ENCODE results near the gene KRABD2.
"Not testable (repeated sequence)": the region's sequence is repeated elsewhere in the genome, so short reads cannot be mapped to it uniquely, and the experiment has no call there.

The KRABD2 gene

DNA sequence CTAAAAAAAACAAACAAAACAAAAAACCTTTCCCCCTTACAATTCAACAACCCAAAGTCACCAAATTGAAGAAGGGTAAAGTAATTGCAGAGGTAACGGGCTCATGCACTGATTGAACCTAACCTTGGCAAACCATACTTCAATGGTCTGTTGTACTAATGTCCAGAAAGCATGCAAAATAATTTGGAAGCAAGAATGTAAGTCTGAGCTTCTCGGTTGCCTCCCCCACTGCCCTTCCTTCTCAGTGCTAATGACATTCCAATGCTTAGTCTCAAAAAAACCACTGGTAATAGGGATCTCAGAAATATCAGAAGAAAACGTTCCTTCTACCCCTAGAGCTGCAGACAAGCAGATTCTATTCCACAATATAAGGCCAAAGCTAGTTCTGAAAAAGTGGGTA lies 15.8 kb downstream of the KRABD2 start:
- no peak for DNase-seq (ENCODE audit: low read depth)

DNA sequence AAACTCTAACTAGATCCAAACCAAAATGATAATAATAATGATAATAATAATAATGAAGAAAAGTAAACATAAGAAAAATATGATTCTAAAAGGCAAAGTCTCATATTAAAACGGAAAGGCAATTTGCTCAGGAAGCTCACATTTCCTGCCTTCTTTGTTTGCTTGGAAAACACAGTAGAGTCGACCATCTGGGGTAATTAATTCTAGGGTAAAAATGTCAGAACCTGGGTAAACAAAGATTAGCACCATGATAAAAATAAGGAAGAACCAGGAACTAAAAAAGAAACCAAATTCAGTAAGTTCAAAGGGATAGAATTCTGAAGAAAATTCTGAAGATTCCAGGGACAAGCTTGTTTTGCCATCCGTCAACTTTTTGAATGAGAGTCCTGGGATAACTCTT lies 16.2 kb downstream of the KRABD2 start:
- DNase-seq (ENCODE audit: low read depth), result no peak

DNA sequence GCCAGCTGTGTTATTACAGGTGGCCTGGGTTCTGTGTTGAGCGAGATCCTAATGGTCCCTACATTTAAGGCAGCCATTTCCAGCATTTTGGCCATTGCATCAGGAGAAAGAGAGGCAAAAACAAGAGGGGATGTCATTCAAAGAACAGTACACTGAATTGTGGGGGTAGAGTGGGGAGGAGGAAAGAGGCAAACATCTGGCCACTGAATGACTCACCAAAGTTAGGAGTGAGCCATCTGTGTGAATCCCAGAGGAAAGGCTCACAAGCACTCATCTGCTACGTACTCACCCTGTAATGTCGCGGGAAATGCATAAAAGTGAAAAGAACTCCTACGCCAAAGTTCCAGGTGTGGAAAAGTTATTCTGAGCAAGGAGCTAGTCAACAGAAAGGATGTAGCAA lies 16.7 kb downstream of the KRABD2 start:
- DNase-seq (ENCODE audit: low read depth), result peak; percentile 28

DNA sequence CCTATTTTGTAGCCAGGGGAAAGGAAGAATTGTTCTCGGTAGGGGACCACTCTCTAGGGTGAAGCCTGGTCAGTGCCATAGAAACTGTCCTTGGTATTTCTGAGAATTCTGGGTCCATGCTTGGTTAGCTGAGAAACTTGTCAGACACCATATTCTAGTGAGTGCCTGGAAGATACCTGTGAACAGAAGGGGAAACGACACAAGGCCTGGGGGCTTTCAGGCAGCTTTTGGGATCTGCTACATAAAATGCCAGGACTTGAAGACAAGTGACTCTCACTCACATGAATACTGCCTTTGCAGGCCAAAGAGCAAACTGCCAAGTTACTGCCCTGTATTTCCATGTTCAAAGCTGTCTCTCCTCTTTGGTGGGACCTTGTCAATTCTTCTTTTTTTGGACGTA lies 18.6 kb downstream of the KRABD2 start:
- DNase-seq (ENCODE audit: low read depth), result no peak

DNA sequence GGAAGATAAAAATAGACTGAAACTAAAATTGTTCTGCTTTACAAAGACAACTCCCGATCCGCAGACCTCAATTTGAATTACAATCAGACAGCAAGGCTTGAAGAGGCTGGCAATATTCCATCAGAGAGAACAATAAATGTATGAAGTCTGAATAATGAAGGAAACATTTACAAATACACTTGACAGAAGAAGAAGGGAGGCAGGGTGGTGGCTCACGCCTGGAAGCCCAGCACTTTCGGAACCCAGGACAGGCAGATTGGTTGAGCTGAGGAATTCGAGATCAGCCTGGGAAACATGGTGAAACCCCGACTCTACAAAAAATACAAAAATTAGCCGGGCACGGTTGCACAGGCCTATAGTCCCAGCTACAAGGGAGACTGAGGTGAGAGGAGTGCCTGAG lies 22.3 kb downstream of the KRABD2 start:
- no peak for DNase-seq (ENCODE audit: low read depth)

DNA sequence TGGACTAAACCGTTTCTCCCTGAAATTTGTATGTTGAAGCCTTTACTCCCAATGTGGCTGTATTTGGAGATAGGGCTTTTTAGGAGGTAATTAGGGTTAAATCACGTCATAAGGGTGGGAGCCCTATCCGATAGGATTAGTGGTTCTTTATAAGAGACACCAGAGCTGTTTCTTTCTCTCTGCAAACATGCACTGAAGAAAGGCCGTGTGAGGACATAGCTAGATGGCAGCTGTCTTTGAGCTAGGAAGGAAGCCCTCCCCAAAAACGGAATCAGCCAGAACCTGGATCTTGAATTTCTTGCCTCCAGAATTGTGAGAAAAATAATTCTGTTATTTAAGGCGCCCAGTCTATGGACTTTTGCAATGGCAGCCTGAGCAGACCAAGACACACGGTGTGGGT lies 22.8 kb downstream of the KRABD2 start:
- no peak for DNase-seq (ENCODE audit: low read depth)

DNA sequence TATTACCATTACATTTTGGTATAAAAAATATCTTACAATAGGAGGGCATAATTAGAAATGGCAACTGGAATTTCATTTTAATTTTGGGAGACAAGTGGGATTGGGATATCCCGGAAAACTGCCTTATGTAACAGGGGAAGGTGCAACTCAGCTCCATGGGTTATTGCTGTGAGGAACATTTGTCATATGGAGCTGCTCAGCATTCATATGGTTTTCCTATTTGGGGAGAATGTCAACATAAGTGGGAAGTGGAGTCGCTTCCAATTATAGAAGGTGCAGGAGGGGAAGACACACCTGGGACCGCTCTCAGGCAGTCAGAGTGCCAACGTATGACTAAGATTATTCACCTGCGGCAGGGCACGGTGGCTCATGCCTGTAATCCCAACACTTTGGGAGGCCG lies 26.2 kb downstream of the KRABD2 start:
- DNase-seq (ENCODE audit: low read depth), result no peak

DNA sequence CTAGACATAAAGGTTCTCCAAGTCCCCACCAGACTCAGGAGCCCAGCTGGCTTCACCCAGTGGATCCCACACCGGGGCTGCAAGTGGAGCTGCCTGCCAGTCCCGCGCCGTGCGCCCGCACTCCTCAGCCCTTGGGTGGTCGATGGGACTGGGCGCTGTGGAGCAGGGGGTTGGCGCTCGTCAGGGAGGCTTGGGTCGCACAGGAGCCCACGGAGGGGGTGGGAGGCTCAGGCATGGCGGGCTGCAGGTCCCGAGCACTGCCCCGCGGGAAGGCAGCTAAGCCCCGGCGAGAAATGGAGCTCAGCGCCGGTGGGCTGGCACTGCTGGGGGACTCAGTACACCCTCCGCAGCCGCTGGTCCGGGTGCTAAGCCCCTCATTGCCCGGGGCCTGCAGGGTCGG lies 29.5 kb downstream of the KRABD2 start:
- not testable (repeated sequence) for DNase-seq (ENCODE audit: low read depth)

DNA sequence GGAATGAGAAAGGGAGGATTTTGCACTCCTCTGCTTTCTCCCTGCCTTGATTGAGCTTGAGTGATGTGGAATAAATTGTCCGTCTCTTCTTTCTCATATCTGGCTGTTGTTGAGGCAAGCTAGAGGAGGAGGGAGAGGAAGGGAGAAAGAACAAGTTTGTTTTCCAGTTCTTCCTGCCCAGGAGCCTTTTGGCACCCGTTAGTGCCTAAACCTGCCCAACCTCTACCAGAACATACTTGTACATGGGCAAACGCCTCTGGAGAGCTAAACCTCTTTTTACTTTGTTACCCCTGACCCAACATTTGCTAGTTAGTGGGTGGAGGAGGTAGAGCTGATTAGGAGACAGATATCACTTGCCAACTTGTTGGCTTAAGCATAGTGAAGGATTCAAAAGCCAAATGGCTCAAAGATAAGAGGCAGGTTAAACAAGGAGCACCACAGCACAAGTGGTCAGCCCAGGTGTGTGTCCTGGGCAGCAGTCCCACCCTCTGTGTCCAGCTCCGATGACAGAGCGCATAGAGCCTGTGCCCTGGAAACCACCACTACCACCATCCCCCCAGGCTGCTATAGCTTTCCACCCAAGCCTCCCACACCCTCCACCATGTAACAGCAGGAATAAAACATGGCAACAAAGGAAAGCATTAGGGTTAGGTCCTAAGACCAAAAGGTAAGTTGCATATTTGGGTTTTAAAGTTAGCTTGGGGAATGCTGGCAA lies 30.4 kb downstream of the KRABD2 start:
- DNase-seq (ENCODE audit: low read depth), result no peak

DNA sequence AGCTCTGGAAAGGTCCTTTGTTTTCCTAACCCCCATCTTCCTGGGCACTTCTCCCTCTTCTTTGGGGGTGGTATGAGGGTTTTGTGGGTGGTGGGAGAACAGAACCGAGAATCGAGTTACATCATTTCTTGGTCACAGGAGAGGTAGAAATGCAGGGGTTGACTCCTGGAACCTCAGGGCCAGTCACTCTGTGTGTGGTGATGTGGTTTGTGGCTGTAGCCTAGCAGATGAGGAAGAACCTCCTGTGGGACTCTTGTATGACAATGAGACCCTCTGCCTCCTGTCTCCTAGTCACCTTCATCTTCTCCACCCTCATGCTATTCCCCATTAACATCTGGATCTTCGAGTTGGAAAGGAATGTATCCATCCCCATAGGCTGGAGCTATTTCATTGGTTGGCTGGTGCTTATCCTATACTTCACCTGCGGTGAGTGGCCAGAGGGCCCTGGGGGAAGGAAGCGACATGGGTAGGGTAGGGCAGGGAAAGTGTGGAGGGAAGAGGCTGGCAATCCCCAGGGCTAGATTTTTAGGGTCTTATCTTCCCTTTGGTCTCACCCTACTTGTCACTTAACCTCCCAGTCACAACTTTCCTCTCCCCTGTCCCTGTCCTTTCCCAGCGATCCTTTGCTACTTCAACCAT lies 31.3 kb downstream of the KRABD2 start:
- no peak for DNase-seq (ENCODE audit: low read depth)

DNA sequence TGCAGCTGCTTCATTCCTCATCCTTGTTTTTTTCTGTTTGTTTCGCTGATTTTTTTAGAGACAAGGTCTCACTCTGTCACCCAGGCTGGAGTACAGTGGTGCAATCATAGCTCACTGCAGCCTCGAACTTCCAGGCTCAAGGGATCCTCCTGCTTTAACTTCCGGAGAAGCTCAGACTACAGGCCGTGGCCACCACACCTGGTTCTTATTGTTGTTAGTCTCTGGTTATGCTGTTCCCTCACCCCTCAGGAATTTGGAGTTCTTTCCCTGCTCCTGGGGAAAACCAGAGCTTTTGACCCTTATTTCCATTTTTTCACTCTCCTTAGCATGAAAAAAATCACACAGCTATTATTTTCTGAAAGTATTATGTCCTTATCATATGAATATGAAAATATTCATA lies 35.0 kb downstream of the KRABD2 start:
- DNase-seq (ENCODE audit: low read depth), result no peak

DNA sequence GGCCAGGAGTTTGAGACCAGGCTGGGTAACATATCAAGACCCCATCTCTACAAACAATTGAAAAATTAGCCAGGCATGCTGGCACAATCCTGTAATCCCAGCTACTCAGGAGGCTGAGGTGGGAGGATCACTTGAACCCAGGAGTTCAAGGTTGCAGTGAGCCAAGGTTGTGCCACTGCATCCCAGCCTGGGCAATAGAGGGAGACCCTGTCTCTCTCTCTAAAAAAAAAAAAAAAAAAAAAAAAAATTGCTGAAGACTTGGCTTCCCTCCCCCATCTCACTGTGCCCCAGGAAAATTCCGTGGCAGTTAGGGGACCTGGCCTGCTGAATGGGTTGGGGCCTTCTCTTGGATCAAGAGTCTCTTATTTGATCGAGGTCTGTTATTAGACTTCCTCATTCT lies 37.0 kb downstream of the KRABD2 start, which contains the start of gene ODF4:
Gene ODF4 (plus strand): TSS at position 301 of the 400 bp plus-strand sequence. CDS start 212 bp downstream, outside the sequence.
- DNase-seq (ENCODE audit: low read depth), result no peak

DNA sequence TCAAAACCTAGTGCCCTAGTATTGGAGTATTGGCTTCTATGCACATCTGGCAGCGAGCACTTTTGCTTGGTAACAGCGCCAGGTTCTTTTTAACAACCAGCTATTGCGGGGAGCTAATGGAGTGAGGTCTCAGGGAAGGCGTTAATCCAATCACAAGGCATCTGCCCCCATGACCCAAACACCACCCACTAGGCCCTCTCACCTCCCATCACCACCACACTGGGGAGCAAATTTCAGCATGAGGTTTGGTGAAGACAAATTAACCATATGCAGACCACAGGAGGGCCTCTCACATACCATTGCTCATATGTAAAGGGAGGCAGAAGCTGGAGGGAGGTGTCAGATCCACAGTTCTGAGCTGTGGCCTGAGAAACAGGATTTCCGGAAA lies 37.8 kb downstream of the KRABD2 start:
- DNase-seq (ENCODE audit: low read depth), result no peak

DNA sequence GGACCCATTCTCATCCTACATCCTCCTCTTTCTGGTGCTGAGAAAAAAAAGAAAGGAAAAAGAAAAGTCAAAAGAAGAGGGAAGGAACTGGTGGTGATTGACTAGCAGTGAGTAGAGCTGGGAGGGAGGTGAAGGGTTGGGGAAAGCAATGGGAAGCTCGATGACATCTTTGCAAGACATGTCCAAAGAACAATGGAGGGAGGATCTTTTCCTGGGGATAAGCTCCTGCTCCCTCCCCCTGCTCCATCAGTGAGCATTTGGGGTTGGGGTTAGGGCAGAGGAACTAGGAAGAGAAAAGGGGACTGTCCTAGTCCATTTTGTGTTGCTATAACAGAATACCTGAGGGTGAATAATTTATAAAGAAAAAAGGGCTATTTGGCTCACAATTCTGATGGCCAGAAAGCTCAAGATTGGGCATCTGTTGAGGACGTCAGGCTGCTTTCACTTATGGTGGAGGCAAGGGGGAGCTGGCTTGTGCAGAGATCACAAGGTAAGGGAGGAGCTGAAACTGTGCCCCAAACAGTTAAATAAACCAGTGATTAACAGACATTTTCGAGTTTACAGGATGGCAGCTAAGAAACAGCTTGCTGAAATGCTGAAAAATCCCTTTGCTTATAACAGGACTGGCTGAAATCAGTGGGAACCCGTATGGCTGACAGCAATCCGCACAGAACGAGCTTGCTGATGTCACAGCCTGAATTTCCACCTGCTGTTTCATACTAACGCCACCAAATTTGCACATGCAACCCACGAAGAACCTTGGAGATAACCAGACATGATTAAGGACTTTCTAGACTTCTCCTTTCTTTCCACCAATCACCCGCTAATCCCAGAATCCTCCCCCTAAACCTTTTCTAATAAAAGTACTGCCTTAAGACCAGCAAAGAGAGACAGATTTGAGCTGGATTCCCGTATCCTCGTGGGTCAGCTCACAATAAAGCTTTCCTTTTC lies 38.4 kb downstream of the KRABD2 start:
- no peak for DNase-seq (ENCODE audit: low read depth)

DNA sequence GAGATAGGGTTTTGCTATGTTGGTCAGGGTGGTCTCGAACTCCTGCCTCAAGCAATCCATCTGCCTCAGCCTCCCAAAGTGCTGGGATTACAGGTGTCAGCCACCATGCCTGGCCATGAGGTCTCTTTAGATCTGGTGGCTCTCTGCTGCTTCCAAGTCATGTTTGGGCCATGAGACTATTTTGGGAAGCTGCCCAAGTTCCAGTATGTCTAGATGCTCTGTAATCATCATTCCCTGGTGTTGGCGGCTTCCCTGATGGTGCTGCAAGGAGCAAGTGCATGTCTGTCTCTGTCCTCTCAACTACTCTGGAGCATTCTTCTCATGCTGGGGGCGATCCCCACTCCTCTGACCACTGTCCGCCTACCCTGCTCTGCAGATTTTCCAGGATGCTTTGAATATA lies 43.2 kb downstream of the KRABD2 start:
- no peak for DNase-seq (ENCODE audit: low read depth)

DNA sequence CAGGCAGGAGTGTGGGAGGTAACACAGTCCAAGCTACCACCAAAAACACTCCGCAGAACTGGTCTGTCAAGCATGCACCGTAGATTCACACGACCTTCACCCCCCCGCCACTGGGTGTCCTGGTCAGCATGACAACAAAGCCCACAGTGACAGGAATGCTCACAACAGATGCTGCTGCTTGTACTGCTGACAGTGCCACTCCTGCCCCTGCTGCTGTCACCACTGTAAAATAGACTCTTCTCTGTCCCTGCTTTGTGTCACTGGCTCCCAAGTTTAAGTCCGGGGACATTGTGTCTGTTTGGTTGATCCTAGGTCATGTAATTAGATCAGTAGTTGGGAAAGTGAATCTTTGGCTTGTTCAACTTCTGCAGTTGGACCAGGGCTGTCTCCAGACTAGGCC lies 43.8 kb downstream of the KRABD2 start:
- no peak for DNase-seq (ENCODE audit: low read depth)

DNA sequence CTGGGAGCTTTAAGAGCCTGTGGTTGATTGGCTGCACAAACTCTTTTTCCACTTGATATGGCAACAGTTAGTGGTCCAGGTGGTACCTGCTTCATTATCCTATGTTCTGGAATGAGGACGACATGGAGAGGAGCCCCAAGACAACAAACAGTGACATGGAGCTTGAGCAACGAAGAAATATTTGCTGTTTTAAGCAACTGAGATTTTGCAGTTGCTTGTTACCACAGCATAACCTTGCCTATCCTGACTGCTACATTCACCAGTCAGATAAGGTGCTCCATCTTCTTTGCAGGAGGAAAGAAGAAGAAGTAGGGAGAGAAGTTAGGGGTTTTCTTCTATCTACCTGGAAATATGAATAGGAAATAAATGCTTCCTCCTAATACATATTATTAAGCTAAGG lies 44.4 kb downstream of the KRABD2 start:
- no peak for DNase-seq (ENCODE audit: low read depth)

DNA sequence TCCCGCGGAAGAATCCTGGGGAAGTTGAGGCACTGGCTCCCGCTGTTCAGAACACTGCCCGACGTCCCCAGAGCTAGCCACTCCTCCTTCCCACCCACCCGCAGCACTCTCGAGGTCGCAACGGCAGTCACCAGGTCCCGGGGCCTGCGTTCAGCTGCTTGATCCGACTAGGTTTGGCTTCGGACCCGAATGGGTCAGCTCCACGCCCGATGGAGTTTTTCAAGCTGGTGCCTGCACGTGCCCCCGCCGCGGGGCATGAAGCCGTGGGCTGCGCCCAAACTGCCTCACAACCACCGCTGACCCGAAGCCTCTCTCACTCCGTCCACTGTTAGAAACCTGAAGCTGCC lies 49.2 kb downstream of the KRABD2 start:
- DNase-seq (ENCODE audit: low read depth), result no peak

Data from renal cortical epithelial cell (primary cell).